ENCODE results near the gene TULP1. TPM values are rescaled to one million over a fixed set of nuclear protein-coding genes. Genes with fewer than 3 reads are reported as not detected.

The TULP1 gene
- not detected in 2 replicates for total RNA-seq (2014; rRNA removed; shearing (Covaris generic))
- not detected in 2 replicates for polyA plus RNA-seq (2016; fragmentation: Nextera tagmentation; extraction: Ambion mirVana)

DNA sequence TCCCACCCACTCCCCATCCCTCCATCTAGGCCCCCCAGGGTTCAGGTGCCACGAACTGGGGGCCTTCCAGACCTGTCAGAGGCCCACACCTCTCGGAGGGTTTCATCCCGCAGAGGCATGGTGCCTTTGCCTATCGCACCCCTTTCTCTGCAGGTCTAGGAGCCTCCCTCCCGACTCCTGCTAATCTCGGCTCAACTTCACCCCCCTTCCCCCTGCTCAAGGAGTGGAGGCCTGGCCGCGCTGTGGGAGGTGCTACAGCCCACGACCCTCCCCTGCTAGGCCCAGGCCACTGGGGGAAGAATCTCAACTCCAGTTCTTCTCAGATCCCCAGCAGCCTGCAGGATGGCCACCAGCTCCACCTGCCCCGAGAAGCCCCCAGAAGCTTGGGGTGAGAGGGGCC is at the start of gene TULP1:
Gene TULP1 (minus strand): TSS at position 157 of the 400 bp plus-strand sequence. CDS start 38 bp downstream, at position 119.
- Histone ChIP-seq H3K27ac (no peak within 1 kb of the TSS), H3K79me2 (ENCODE audit: insufficient read depth) (no peaks in the 10 kb centered on the region), H3K9ac (no peak within 1 kb of the TSS), H3K9me3 (ENCODE audit: low read depth) (no peaks in the 10 kb centered on the region), H3K4me3 (no peak within 1 kb of the TSS), H3K4me1 (ENCODE audit: insufficient read depth) (no peaks in the 10 kb centered on the region), H2AFZ (no peak within 1 kb of the TSS), H3K27me3 (replicated peaks; ENCODE audit: insufficient read depth) (peaks cover 15% of the 10 kb centered on the region), H3K4me2 (ENCODE audit: unreplicated experiment) (no peak within 1 kb of the TSS), H3K36me3 (ENCODE audit: low read depth) (no peaks in the 10 kb centered on the region), H4K20me1 (ENCODE audit: insufficient read depth) (no peaks in the 10 kb centered on the region), H3F3A (ENCODE audit: insufficient read depth) (no peaks in the 10 kb centered on the region), H3K9me2 (ENCODE audit: insufficient read depth) (no peaks in the 10 kb centered on the region)
- WGBS, 2 experiments (ENCODE audit: low coverage in 1 of 2, low lambda C conversion rate in 2 of 2, missing lambda C conversion rate in 2 of 2) = 83 to 87% methylated on average over 6 to 10 of the region's 10 CpGs
- in situ Hi-C loops (cut with MboI) = no loop called here
- DNase-seq = no peak
- TF ChIP-seq EZH2phosphoT487 (IDR thresholded peaks at IDR 0.05; ENCODE audit: insufficient read depth, low read depth) (no peak), EZH2 (IDR thresholded peaks at IDR 0.05; ENCODE audit: insufficient read depth, poor library complexity, severe bottlenecking) (no peak)

GRCh38 chr6:35562060-35562459 is 49.4 kb upstream of the TULP1 start:
- no peak overlapping the region for H2AFZ ChIP-seq
- H3K27ac ChIP-seq = no peak overlapping the region
- WGBS, 2 experiments (ENCODE audit: low coverage in 1 of 2, low lambda C conversion rate in 2 of 2, missing lambda C conversion rate in 2 of 2) = 42 to 45% methylated on average over 11 of the region's 11 CpGs
- DNase-seq = no peak
- no peaks in the 10 kb centered on the region for H3K9me2 ChIP-seq (ENCODE audit: insufficient read depth)
- H4K20me1 ChIP-seq (ENCODE audit: insufficient read depth) = no peaks in the 10 kb centered on the region
- H3K79me2 ChIP-seq (ENCODE audit: insufficient read depth) = no peaks in the 10 kb centered on the region
- TF ChIP-seq EZH2phosphoT487 (IDR thresholded peaks at IDR 0.05; ENCODE audit: insufficient read depth, low read depth) (no peak), EZH2 (IDR thresholded peaks at IDR 0.05; ENCODE audit: insufficient read depth, poor library complexity, severe bottlenecking) (no peak)
- no peaks in the 10 kb centered on the region for H3K36me3 ChIP-seq (ENCODE audit: low read depth)
- in situ Hi-C loops (cut with MboI) = no loop called here
- no peak overlapping the region for H3K4me3 ChIP-seq
- H3K27me3 ChIP-seq (replicated peaks; ENCODE audit: insufficient read depth) = peaks cover 28% of the 10 kb centered on the region
- no peak overlapping the region for H3K4me2 ChIP-seq (ENCODE audit: unreplicated experiment)
- no peak overlapping the region for H3K9ac ChIP-seq
- H3K9me3 ChIP-seq (ENCODE audit: low read depth) = no peaks in the 10 kb centered on the region
- H3K4me1 ChIP-seq (ENCODE audit: insufficient read depth) = no peaks in the 10 kb centered on the region
- no peaks in the 10 kb centered on the region for H3F3A ChIP-seq (ENCODE audit: insufficient read depth)

- in situ Hi-C loops (cut with MboI) = no loop called here
- H3K4me1 ChIP-seq (ENCODE audit: insufficient read depth) = no peaks in the 10 kb centered on the region
- H3F3A ChIP-seq (ENCODE audit: insufficient read depth) = no peaks in the 10 kb centered on the region
- no peaks in the 10 kb centered on the region for H3K36me3 ChIP-seq (ENCODE audit: low read depth)
- TF ChIP-seq EZH2phosphoT487 (IDR thresholded peaks at IDR 0.05; ENCODE audit: insufficient read depth, low read depth) = no peak
- TF ChIP-seq EZH2 (IDR thresholded peaks at IDR 0.05; ENCODE audit: insufficient read depth, poor library complexity, severe bottlenecking) = no peak
- H3K27ac ChIP-seq = no peak overlapping the region
- H3K79me2 ChIP-seq (ENCODE audit: insufficient read depth) = no peaks in the 10 kb centered on the region
- H3K9me3 ChIP-seq (ENCODE audit: low read depth) = no peaks in the 10 kb centered on the region
- no peaks in the 10 kb centered on the region for H4K20me1 ChIP-seq (ENCODE audit: insufficient read depth)
- no peak overlapping the region for H3K4me2 ChIP-seq (ENCODE audit: unreplicated experiment)
- no peaks in the 10 kb centered on the region for H3K9me2 ChIP-seq (ENCODE audit: insufficient read depth)
- peaks cover 28% of the 10 kb centered on the region for H3K27me3 ChIP-seq (replicated peaks; ENCODE audit: insufficient read depth)
- H2AFZ ChIP-seq = no peak overlapping the region
- no peak overlapping the region for H3K9ac ChIP-seq
- no peak overlapping the region for H3K4me3 ChIP-seq
- 49 to 67% methylated on average over 5 of the region's 5 CpGs for WGBS, 2 experiments (ENCODE audit: low coverage in 1 of 2, low lambda C conversion rate in 2 of 2, missing lambda C conversion rate in 2 of 2)
- no peak for DNase-seq
These were observed 48.4 kb upstream of the TULP1 start for GRCh38 chr6:35561113-35561512.

DNA sequence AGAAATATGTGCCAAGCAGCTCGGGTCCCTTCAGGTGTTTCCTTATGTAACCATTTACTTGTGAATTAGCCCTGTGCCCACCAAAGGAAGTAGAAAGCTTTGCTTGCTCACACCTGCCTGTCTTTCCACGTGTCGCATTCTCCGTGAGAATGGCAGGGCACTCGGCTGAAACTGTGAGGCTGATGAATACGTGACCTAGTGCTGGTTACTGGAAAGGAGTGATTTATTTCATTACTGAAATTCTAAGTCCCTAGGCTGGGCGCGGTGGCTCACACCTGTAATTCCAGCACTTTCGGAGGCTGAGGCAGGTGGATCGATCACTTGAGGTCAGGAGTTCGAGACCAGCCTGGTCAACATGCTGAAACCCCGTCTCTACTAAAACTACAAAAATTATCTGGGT is 45.9 kb upstream of the TULP1 start:
- no peaks in the 10 kb centered on the region for H3F3A ChIP-seq (ENCODE audit: insufficient read depth)
- H3K9me2 ChIP-seq (ENCODE audit: insufficient read depth) = no peaks in the 10 kb centered on the region
- no peak overlapping the region for H3K4me3 ChIP-seq
- in situ Hi-C loops (cut with MboI) = no loop called here
- TF ChIP-seq EZH2 (IDR thresholded peaks at IDR 0.05; ENCODE audit: insufficient read depth, poor library complexity, severe bottlenecking) (no peak), EZH2phosphoT487 (IDR thresholded peaks at IDR 0.05; ENCODE audit: insufficient read depth, low read depth) (no peak)
- H3K9me3 ChIP-seq (ENCODE audit: low read depth) = no peaks in the 10 kb centered on the region
- no peaks in the 10 kb centered on the region for H4K20me1 ChIP-seq (ENCODE audit: insufficient read depth)
- no peaks in the 10 kb centered on the region for H3K79me2 ChIP-seq (ENCODE audit: insufficient read depth)
- H3K4me1 ChIP-seq (ENCODE audit: insufficient read depth) = no peaks in the 10 kb centered on the region
- peaks cover 7% of the 10 kb centered on the region; the same call in 1 of the 2 replicates for H3K27me3 ChIP-seq (replicated peaks; ENCODE audit: insufficient read depth)
- no peak overlapping the region for H3K27ac ChIP-seq
- H2AFZ ChIP-seq = no peak overlapping the region
- H3K4me2 ChIP-seq (ENCODE audit: unreplicated experiment) = no peak overlapping the region
- no peaks in the 10 kb centered on the region for H3K36me3 ChIP-seq (ENCODE audit: low read depth)
- WGBS, 2 experiments (ENCODE audit: low coverage in 1 of 2, low lambda C conversion rate in 2 of 2, missing lambda C conversion rate in 2 of 2) = 79 to 80% methylated on average over 12 of the region's 12 CpGs
- DNase-seq = no peak
- H3K9ac ChIP-seq = no peak overlapping the region

GRCh38 chr6:35557239-35557638 is 44.5 kb upstream of the TULP1 start:
- H2AFZ ChIP-seq = no peak overlapping the region
- H3K9ac ChIP-seq = no peak overlapping the region
- in situ Hi-C loops (cut with MboI) = no loop called here
- no peak overlapping the region for H3K27ac ChIP-seq
- 74 to 78% methylated on average over 6 of the region's 6 CpGs for WGBS, 2 experiments (ENCODE audit: low coverage in 1 of 2, low lambda C conversion rate in 2 of 2, missing lambda C conversion rate in 2 of 2)
- H3K4me3 ChIP-seq = no peak overlapping the region
- no peak for DNase-seq
- no peaks in the 10 kb centered on the region for H3K9me3 ChIP-seq (ENCODE audit: low read depth)
- H3K79me2 ChIP-seq (ENCODE audit: insufficient read depth) = no peaks in the 10 kb centered on the region
- H4K20me1 ChIP-seq (ENCODE audit: insufficient read depth) = no peaks in the 10 kb centered on the region
- H3K4me2 ChIP-seq (ENCODE audit: unreplicated experiment) = no peak overlapping the region
- no peaks in the 10 kb centered on the region for H3K9me2 ChIP-seq (ENCODE audit: insufficient read depth)
- no peaks in the 10 kb centered on the region for H3F3A ChIP-seq (ENCODE audit: insufficient read depth)
- TF ChIP-seq EZH2 (IDR thresholded peaks at IDR 0.05; ENCODE audit: insufficient read depth, poor library complexity, severe bottlenecking) = no peak
- no peak for TF ChIP-seq EZH2phosphoT487 (IDR thresholded peaks at IDR 0.05; ENCODE audit: insufficient read depth, low read depth)
- H3K4me1 ChIP-seq (ENCODE audit: insufficient read depth) = no peaks in the 10 kb centered on the region
- H3K36me3 ChIP-seq (ENCODE audit: low read depth) = no peaks in the 10 kb centered on the region
- H3K27me3 ChIP-seq (replicated peaks; ENCODE audit: insufficient read depth) = no peaks in the 10 kb centered on the region; the same call in 1 of the 2 replicates
